Fibroblast of upper back skin (primary cell): ENCODE data around the gene KIF23.

Experiments used
- DNase-seq: peaks from one replicate; pipeline ENCODE4 v3.0.0-alpha.2; 2013

The KIF23 gene

GRCh38 chr15:69468241-69469121 is 54.3 kb downstream of the KIF23 start:
- DNase-seq, result peak; percentile 73

- DNase-seq, result peak; percentile 51
Observed at GRCh38 chr15:69469467-69470201, 55.5 kb downstream of the KIF23 start.

- DNase-seq, result no peak
Observed at GRCh38 chr15:69472046-69472445, 57.9 kb downstream of the KIF23 start.

- DNase-seq, result no peak
Observed at GRCh38 chr15:69472562-69472961, 58.4 kb downstream of the KIF23 start.

- DNase-seq, result peak; percentile 41
Observed at GRCh38 chr15:69474291-69474690, 60.1 kb downstream of the KIF23 start.

- DNase-seq, result no peak
Observed at GRCh38 chr15:69474846-69475455, 60.8 kb downstream of the KIF23 start.

- DNase-seq, result peak; percentile 73
Observed at GRCh38 chr15:69475769-69476358, 61.7 kb downstream of the KIF23 start.

GRCh38 chr15:69476704-69477473 is 62.7 kb downstream of the KIF23 start:
- DNase-seq, result no peak

- DNase-seq, result peak; percentile 40
Observed at GRCh38 chr15:69478259-69478781, 64.2 kb downstream of the KIF23 start.

GRCh38 chr15:69479081-69479480 is 64.9 kb downstream of the KIF23 start:
- no peak for DNase-seq

- no peak for DNase-seq
Observed at GRCh38 chr15:69479971-69480370, 65.8 kb downstream of the KIF23 start.

GRCh38 chr15:69480932-69481331 is 66.8 kb downstream of the KIF23 start:
- no peak for DNase-seq

- no peak for DNase-seq
Observed at GRCh38 chr15:69482686-69483256, 68.6 kb downstream of the KIF23 start.

GRCh38 chr15:69484837-69485236 is 70.7 kb downstream of the KIF23 start:
- DNase-seq, result no peak

GRCh38 chr15:69486481-69487110 is 72.4 kb downstream of the KIF23 start:
- DNase-seq, result no peak

GRCh38 chr15:69489073-69489571 is 75.0 kb downstream of the KIF23 start:
- no peak for DNase-seq

- DNase-seq, result no peak
Observed at GRCh38 chr15:69490356-69491037, 76.3 kb downstream of the KIF23 start.

GRCh38 chr15:69491038-69491505 is 76.9 kb downstream of the KIF23 start:
- peak; percentile 11 for DNase-seq

- DNase-seq, result no peak
Observed at GRCh38 chr15:69493406-69493805, 79.3 kb downstream of the KIF23 start.

- DNase-seq, result no peak
Observed at GRCh38 chr15:69496001-69496400, 81.9 kb downstream of the KIF23 start.
